ENCODE results near the gene COL18A1. TPM values are rescaled to one million over a fixed set of nuclear protein-coding genes. Genes with fewer than 3 reads are reported as not detected.

Gene COL18A1
- polyA plus RNA-seq, 1 of the 3 experiments (the other 2 are of a cell fraction): 118 TPM

DNA sequence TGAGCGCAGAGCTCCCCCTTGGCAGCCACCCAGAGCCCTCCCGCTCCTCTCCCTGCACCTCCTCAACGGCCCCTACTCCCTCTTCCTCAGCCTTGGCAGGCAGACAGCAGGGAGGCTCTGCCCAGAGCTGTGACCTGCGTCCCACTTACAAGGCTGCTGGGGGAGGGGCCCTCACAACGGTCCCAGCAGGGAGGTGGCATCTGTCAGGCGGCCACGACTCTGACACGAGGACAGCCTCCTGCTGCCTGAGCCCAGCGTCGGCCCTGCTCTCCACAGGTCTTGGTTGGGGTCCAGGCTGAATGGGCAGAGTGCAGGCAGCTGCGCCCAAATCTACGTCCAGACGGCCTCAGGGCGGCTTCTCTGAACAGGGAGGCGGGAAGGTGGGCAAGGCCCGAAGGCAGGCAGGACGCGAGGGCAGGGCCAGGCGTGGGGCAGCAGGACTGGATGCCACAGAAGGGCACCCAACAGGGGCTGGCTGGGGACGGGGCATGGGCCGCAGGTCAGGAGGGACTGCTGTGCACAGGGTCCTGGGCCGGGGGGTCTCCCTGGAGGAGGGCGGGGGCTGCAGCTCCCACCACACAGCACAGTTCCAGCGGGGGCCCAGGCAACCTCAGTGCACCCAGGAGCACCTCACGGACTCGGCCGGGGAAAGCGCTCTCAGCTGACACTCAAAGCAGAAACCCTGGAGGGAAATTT is 129.8 kb downstream of the COL18A1 start:
- Histone ChIP-seq H3K4me2 (no peak overlapping the region), H3K36me3 (replicated peaks in 1 of 2; ENCODE audit: control insufficient read depth in 1 of 2, insufficient read depth in 2 of 2, low read length in 1 of 2) (peaks cover 4 to 15% of the 10 kb centered on the region in 2 experiments), H3K27me3 (ENCODE audit: insufficient read depth) (no peaks in the 10 kb centered on the region), H3K9me3 (no peaks in the 10 kb centered on the region), H3K9me2 (no peaks in the 10 kb centered on the region), H3K9ac (no peak overlapping the region), H3F3A (replicated peaks; ENCODE audit: insufficient read depth) (no peaks in the 10 kb centered on the region), H2AFZ (ENCODE audit: low read depth) (no peak overlapping the region), H3K79me2 (ENCODE audit: insufficient read depth) (peaks cover 3% of the 10 kb centered on the region; the same call in 1 of the 2 replicates), H3K27ac (ENCODE audit: low read depth in 2 of 2, low read length in 1 of 2) (no peak overlapping the region; a peak in 1 of 4 replicates), H3K4me1 (ENCODE audit: control insufficient read depth in 1 of 2, insufficient read depth in 2 of 2, low read depth in 1 of 2, low read length in 1 of 2) (peaks cover 0 to 20% of the 10 kb centered on the region in 2 experiments; a peak in 1 of 4 replicates), H3K4me3 (ENCODE audit: low read depth in 2 of 2, low read length in 1 of 2) (no peak overlapping the region), H4K20me1 (ENCODE audit: insufficient read depth) (no peaks in the 10 kb centered on the region)
- ChIA-PET POLR2A (no interaction called here), CTCF (interaction anchor here (1.0 to 1.7 kb wide), 3 partner anchors 16 to 342 kb away, joined by 3 to 4 read pairs (median 3); no protein-coding TSS in a partner anchor)
- peak; percentile 82 for DNase-seq
- WGBS (ENCODE audit: low lambda C conversion rate): 94% methylated on average over 12 of the region's 28 CpGs
- TF ChIP-seq FOSL2 (IDR thresholded peaks at IDR 0.05; ENCODE audit: borderline replicate concordance, low read depth) (no peak), SMC3 (IDR thresholded peaks at IDR 0.05; ENCODE audit: low read depth, low read length) (peak; percentile 3; the same call in 1 of the 2 replicates), CHD2 (IDR thresholded peaks at IDR 0.05; ENCODE audit: low read length, partially characterized antibody) (peak; percentile 55), EP300 (IDR thresholded peaks at IDR 0.05; ENCODE audit: borderline replicate concordance in 1 of 2, low read depth in 1 of 2, low read length in 1 of 2) (peak in 1 of 2 experiments; percentile 12; a peak in 1 of 4 replicates), MXI1 (IDR thresholded peaks at IDR 0.05; ENCODE audit: low read depth, low read length) (peak; percentile 90), TCF12 (IDR thresholded peaks at IDR 0.05) (no peak)
- TF ChIP-seq, protein P1, sequence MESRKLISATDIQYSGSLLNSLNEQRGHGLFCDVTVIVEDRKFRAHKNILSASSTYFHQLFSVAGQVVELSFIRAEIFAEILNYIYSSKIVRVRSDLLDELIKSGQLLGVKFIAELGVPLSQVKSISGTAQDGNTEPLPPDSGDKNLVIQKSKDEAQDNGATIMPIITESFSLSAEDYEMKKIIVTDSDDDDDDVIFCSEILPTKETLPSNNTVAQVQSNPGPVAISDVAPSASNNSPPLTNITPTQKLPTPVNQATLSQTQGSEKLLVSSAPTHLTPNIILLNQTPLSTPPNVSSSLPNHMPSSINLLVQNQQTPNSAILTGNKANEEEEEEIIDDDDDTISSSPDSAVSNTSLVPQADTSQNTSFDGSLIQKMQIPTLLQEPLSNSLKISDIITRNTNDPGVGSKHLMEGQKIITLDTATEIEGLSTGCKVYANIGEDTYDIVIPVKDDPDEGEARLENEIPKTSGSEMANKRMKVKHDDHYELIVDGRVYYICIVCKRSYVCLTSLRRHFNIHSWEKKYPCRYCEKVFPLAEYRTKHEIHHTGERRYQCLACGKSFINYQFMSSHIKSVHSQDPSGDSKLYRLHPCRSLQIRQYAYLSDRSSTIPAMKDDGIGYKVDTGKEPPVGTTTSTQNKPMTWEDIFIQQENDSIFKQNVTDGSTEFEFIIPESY (IDR thresholded peaks at IDR 0.05; ENCODE audit: borderline replicate concordance, low read depth): no peak

DNA sequence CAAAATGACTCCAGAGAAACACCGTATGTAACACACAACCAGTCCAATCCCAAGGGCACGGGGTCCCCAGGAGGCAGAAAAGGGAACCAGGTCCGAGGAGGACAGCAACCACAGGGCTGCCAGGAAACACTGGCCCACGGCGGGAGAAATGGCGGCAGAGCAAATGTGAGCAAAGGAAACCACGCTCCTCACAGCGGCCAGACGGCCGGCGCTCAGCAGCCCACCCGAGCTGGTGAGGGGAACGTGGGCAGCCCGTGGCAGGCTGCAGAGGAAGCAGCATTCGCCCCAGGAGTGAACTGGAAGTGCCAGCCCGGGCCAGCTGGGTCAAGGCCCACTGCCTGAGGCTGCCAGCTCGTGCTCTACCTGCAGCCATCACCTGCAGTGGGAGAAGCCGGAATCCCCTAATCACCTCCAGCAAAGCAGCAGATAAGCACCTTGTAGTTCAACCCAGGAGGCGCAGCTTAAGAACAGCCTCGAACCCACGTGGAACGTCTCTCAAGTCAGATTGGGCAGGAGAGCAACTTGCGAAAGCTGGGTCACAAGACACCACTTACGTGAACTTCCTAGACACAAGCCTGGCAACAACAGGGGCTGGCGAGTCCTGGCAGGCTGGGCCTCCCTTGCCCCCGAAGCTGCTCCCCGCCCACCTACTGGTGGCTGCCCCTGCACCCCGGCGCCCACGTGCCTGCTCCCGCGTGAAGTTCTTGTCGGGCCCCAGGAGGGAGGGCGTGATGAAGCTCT is 130.5 kb downstream of the COL18A1 start:
- 96% methylated on average over 19 of the region's 34 CpGs for WGBS (ENCODE audit: low lambda C conversion rate)
- no peaks in the 10 kb centered on the region for H3K27me3 ChIP-seq (ENCODE audit: insufficient read depth)
- no peak overlapping the region for H2AFZ ChIP-seq (ENCODE audit: low read depth)
- H3K4me1 ChIP-seq (ENCODE audit: control insufficient read depth in 1 of 2, insufficient read depth in 2 of 2, low read depth in 1 of 2, low read length in 1 of 2): peaks cover 0 to 26% of the 10 kb centered on the region in 2 experiments; a peak in 1 of 4 replicates
- H3K9me3 ChIP-seq: no peaks in the 10 kb centered on the region
- no peak overlapping the region for H3K4me2 ChIP-seq
- ChIA-PET POLR2A (no interaction called here), CTCF (interaction anchor here (1.0 to 1.7 kb wide), 3 partner anchors 15 to 341 kb away, joined by 3 to 4 read pairs (median 3); no protein-coding TSS in a partner anchor)
- H3K36me3 ChIP-seq (replicated peaks in 1 of 2; ENCODE audit: control insufficient read depth in 1 of 2, insufficient read depth in 2 of 2, low read length in 1 of 2): peaks cover 0 to 15% of the 10 kb centered on the region in 2 experiments
- no peak overlapping the region for H3K27ac ChIP-seq (ENCODE audit: low read depth in 2 of 2, low read length in 1 of 2)
- no peaks in the 10 kb centered on the region for H3K9me2 ChIP-seq
- no peaks in the 10 kb centered on the region for H4K20me1 ChIP-seq (ENCODE audit: insufficient read depth)
- no peak overlapping the region for H3K9ac ChIP-seq
- H3K4me3 ChIP-seq (ENCODE audit: low read depth in 2 of 2, low read length in 1 of 2): no peak overlapping the region
- peaks cover 10% of the 10 kb centered on the region; the same call in 1 of the 2 replicates for H3K79me2 ChIP-seq (ENCODE audit: insufficient read depth)
- H3F3A ChIP-seq (replicated peaks; ENCODE audit: insufficient read depth): no peaks in the 10 kb centered on the region
- DNase-seq: no peak
- TF ChIP-seq FOXM1 (IDR thresholded peaks at IDR 0.05; ENCODE audit: low read depth): no peak
- TF ChIP-seq CHD2 (IDR thresholded peaks at IDR 0.05; ENCODE audit: low read length, partially characterized antibody): no peak
- TF ChIP-seq, protein P2, sequence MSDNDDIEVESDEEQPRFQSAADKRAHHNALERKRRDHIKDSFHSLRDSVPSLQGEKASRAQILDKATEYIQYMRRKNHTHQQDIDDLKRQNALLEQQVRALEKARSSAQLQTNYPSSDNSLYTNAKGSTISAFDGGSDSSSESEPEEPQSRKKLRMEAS (IDR thresholded peaks at IDR 0.05; ENCODE audit: low read depth): no peak
- TF ChIP-seq MEF2A (IDR thresholded peaks at IDR 0.05; ENCODE audit: borderline replicate concordance, low read depth): no peak
- TF ChIP-seq FOXJ3 (CRISPR knock-in tag; IDR thresholded peaks at IDR 0.05): no peak
- TF ChIP-seq, protein P3, sequence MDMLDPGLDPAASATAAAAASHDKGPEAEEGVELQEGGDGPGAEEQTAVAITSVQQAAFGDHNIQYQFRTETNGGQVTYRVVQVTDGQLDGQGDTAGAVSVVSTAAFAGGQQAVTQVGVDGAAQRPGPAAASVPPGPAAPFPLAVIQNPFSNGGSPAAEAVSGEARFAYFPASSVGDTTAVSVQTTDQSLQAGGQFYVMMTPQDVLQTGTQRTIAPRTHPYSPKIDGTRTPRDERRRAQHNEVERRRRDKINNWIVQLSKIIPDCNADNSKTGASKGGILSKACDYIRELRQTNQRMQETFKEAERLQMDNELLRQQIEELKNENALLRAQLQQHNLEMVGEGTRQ (IDR thresholded peaks at IDR 0.05; ENCODE audit: borderline replicate concordance, low read depth, low read length): no peak
- no peak for TF ChIP-seq TCF12 (IDR thresholded peaks at IDR 0.05)
- TF ChIP-seq, protein P4, sequence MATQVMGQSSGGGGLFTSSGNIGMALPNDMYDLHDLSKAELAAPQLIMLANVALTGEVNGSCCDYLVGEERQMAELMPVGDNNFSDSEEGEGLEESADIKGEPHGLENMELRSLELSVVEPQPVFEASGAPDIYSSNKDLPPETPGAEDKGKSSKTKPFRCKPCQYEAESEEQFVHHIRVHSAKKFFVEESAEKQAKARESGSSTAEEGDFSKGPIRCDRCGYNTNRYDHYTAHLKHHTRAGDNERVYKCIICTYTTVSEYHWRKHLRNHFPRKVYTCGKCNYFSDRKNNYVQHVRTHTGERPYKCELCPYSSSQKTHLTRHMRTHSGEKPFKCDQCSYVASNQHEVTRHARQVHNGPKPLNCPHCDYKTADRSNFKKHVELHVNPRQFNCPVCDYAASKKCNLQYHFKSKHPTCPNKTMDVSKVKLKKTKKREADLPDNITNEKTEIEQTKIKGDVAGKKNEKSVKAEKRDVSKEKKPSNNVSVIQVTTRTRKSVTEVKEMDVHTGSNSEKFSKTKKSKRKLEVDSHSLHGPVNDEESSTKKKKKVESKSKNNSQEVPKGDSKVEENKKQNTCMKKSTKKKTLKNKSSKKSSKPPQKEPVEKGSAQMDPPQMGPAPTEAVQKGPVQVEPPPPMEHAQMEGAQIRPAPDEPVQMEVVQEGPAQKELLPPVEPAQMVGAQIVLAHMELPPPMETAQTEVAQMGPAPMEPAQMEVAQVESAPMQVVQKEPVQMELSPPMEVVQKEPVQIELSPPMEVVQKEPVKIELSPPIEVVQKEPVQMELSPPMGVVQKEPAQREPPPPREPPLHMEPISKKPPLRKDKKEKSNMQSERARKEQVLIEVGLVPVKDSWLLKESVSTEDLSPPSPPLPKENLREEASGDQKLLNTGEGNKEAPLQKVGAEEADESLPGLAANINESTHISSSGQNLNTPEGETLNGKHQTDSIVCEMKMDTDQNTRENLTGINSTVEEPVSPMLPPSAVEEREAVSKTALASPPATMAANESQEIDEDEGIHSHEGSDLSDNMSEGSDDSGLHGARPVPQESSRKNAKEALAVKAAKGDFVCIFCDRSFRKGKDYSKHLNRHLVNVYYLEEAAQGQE (IDR thresholded peaks at IDR 0.05; ENCODE audit: low read depth, low read length): no peak
- no peak for TF ChIP-seq EP300 (IDR thresholded peaks at IDR 0.05; ENCODE audit: borderline replicate concordance in 1 of 2, low read depth in 1 of 2, low read length in 1 of 2)
- no peak for TF ChIP-seq RFX5 (IDR thresholded peaks at IDR 0.05; ENCODE audit: low read length)
- TF ChIP-seq, protein P5, sequence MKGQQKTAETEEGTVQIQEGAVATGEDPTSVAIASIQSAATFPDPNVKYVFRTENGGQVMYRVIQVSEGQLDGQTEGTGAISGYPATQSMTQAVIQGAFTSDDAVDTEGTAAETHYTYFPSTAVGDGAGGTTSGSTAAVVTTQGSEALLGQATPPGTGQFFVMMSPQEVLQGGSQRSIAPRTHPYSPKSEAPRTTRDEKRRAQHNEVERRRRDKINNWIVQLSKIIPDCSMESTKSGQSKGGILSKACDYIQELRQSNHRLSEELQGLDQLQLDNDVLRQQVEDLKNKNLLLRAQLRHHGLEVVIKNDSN (IDR thresholded peaks at IDR 0.05; ENCODE audit: borderline replicate concordance, low read depth): no peak
